ENCODE measurements around the gene CSF3R.
"Not testable (repeated sequence)": the region's sequence is repeated elsewhere in the genome, so short reads cannot be mapped to it uniquely, and the experiment has no call there.

The CSF3R gene

DNA sequence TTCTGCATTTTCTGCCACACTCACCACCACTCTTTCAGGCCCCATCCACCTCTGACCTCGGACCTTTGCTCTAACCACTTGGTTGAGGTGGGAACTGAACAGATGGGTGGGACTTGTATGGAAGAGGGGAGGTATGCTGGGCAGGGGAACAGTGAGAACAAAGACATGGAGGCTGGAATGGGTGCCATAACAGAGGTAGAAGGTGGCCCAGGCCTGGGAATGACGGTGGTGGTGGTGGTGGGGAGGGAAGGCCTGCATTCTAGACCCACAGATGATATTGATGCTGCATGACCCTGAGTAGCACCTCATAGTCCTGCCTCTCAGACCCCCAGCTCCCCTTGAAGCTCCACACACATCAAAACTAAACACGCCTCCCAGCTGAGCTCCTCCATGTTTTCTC, 5.2 kb upstream of the CSF3R start:
- TF ChIP-seq, protein P1, sequence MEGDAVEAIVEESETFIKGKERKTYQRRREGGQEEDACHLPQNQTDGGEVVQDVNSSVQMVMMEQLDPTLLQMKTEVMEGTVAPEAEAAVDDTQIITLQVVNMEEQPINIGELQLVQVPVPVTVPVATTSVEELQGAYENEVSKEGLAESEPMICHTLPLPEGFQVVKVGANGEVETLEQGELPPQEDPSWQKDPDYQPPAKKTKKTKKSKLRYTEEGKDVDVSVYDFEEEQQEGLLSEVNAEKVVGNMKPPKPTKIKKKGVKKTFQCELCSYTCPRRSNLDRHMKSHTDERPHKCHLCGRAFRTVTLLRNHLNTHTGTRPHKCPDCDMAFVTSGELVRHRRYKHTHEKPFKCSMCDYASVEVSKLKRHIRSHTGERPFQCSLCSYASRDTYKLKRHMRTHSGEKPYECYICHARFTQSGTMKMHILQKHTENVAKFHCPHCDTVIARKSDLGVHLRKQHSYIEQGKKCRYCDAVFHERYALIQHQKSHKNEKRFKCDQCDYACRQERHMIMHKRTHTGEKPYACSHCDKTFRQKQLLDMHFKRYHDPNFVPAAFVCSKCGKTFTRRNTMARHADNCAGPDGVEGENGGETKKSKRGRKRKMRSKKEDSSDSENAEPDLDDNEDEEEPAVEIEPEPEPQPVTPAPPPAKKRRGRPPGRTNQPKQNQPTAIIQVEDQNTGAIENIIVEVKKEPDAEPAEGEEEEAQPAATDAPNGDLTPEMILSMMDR (IDR thresholded peaks at IDR 0.05; ENCODE audit: insufficient read depth, low read depth, low read length, missing control alignments) = no peak
- no peak for DNase-seq (ENCODE audit: low read depth)
- no peak overlapping the region for H3K4me3 ChIP-seq (ENCODE audit: low read length)

GRCh38 chr1:36487336-36487725, 4.6 kb upstream of the CSF3R start:
- not testable (repeated sequence) for H3K4me3 ChIP-seq (ENCODE audit: low read length); DNase-seq (ENCODE audit: low read depth)

DNA sequence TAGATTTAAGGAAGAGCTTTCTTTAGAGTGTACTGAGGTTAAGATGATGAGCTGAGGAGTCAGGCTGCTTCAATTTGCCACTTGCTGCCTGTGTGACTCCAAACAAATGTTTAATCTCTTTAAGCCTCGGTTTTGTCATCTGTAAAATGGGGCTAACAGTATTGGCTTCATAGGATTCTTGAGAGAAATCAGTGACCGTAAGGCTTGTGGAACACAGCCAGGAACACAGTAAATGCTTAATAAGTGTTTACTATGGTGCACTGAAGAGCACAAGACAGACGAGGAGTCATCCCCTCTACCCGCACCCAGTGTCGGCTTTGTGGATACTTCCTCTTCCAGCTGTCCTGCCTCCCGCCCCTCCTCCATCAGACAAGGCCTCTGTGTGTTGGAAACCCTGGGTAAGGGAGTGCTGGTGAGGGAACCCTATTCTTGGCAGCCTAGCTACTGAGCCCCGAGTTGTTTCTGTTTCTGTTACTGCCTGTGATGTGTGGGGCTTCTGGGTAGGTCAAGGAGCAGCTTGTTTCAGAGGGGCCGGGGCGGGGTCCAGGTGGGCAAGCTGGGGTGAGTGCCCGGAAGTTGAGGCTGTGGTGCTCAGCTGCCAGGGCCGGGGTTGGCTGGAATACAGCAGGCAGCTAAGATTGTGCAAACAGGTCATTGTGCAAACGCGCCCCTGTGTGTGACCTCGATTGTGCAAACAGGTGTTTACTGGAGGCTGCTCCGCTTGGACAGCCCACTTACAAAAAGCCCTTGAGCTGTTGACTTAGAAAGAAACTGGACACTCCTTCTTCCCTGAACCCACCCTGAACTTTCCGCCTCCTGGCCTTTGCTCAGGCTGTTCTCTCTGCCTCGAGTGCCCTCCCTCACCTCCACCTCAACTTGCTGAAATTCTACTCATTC, 4.0 kb upstream of the CSF3R start:
- TF ChIP-seq, protein P1 (IDR thresholded peaks at IDR 0.05; ENCODE audit: insufficient read depth, low read depth, low read length, missing control alignments) = no peak
- H3K4me3 ChIP-seq (ENCODE audit: low read length) = no peak overlapping the region
- DNase-seq (ENCODE audit: low read depth) = peak; percentile 49

- no peak for DNase-seq (ENCODE audit: low read depth)
- H3K4me3 ChIP-seq (ENCODE audit: low read length) = no peak overlapping the region
- TF ChIP-seq, protein P1 (IDR thresholded peaks at IDR 0.05; ENCODE audit: insufficient read depth, low read depth, low read length, missing control alignments) = no peak
Observed at GRCh38 chr1:36486093-36486438, 3.4 kb upstream of the CSF3R start.

DNA sequence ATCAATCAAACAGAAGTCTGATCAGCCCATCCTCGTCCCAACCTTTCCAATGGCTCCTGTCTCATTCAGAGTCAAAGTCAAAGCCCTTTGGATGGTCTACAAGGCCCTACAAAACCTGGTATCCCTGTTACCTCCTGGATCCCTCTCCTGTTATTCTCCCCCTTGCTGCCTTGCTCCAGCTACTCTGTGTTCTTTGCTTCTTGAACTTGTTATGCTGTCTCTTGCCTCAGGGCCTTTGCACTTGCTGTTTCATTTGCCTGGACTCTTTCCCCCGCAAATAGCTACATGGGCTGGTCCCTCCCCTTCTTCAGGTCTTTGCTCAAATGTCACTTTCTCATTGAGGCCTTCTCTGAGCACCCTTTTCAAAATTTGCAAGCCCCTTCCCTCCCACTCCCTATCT, 1.4 kb upstream of the CSF3R start:
- TF ChIP-seq, protein P1 (IDR thresholded peaks at IDR 0.05; ENCODE audit: insufficient read depth, low read depth, low read length, missing control alignments) = no peak

GRCh38 chr1:36481771-36482723, 666 bp downstream of the CSF3R start:
- no peak for DNase-seq (ENCODE audit: low read depth)
- TF ChIP-seq, protein P1 (IDR thresholded peaks at IDR 0.05; ENCODE audit: insufficient read depth, low read depth, low read length, missing control alignments) = no peak
- no peak overlapping the region for H3K4me3 ChIP-seq (ENCODE audit: low read length)

More for the DNA sequence above, 1.4 kb upstream of the CSF3R start:
- no peak for DNase-seq (ENCODE audit: low read depth)
- no peak overlapping the region for H3K4me3 ChIP-seq (ENCODE audit: low read length)

- TF ChIP-seq, protein P1 (IDR thresholded peaks at IDR 0.05; ENCODE audit: insufficient read depth, low read depth, low read length, missing control alignments) = no peak
- H3K4me3 ChIP-seq (ENCODE audit: low read length) = no peak overlapping the region
- no peak for DNase-seq (ENCODE audit: low read depth)
Observed at GRCh38 chr1:36481091-36481490, 1.6 kb downstream of the CSF3R start.
